IgD-negative memory B cell (primary cell): Measurements from ENCODE around the gene HECTD4. TPM values are rescaled to one million over a fixed set of nuclear protein-coding genes. Genes with fewer than 3 reads are reported as not detected.

Experiments used
- H3K27ac Mint-ChIP-seq, 3 donors: one replicate each; pipeline ENCODE4 v1.8.0; 2020 to 2022; ENCODE audit warnings: mild to moderate bottlenecking in 3 of 3, mixed read lengths in 3 of 3, moderate library complexity in 1 of 3
- H3K27me3 Mint-ChIP-seq: one replicate; pipeline ENCODE4 v1.8.0; 2021; ENCODE audit warnings: mixed read lengths
- H3K36me3 Mint-ChIP-seq: one replicate; pipeline ENCODE4 v1.8.0; 2020; ENCODE audit warnings: mild to moderate bottlenecking, mixed read lengths
- H3K4me1 Mint-ChIP-seq, 3 donors: one replicate each; pipeline ENCODE4 v1.8.0; 2020 to 2022; ENCODE audit warnings: mixed read lengths in 3 of 3, mild to moderate bottlenecking in 1 of 3
- H3K4me3 Mint-ChIP-seq, 4 donors: one replicate each; pipeline ENCODE4 v1.8.0; 2020 to 2022; ENCODE audit warnings: mild to moderate bottlenecking in 4 of 4, mixed read lengths in 4 of 4, moderate library complexity in 3 of 4
- H3K9me3 Mint-ChIP-seq, 3 donors: one replicate each; pipeline ENCODE4 v1.8.0; 2020 to 2021; ENCODE audit warnings: mixed read lengths in 3 of 3, mild to moderate bottlenecking in 1 of 3
- polyA plus RNA-seq: library from polyadenylated mRNA; unstranded; fragments of 300-500 nt; fragmentation: Illumina TruSeq; gene quantifications from one replicate; pipeline ENCODE4 v1.2.3, GENCODE V29; 2021

The HECTD4 gene
- polyA plus RNA-seq, 1 donor from 2014 or later: 6.8 TPM

DNA sequence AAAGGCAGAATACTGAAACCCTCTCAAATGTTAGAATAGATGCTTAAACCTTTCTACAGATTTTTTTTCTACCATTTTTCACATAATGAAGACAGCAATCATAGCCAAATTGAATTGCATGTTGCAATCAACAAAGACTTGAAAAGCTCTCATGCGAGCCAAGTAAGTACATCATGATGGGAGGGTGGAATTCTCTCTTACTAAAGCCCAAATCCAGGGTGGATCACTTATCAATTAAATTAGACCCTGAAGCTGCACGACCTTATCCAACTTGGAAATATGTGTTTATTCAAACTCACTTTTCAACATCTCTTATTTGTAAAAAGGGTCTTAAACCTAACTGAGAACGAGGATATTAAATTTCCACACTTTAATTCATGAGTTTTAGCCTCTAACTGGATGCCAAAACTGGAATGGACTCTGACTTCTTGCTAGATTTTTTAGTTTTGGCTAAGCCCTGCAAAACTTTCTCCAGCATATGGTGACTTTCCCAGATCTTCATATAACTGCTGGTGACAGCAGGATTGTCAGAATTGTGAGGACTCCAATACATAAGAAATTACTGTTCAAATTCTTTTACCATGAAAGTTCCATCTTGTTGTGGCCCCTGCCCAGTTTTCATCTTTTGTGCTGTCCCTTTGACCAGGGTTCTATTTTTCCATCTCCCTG is 53.6 kb downstream of the HECTD4 start:
- Mint-ChIP-seq H3K36me3 (no peaks in the 10 kb centered on the region), H3K4me1 (peaks cover 10 to 19% (median 10%) of the 10 kb centered on the region in 3 donors), H3K4me3 (no peak overlapping the region), H3K27me3 (no peaks in the 10 kb centered on the region), H3K9me3 (no peaks in the 10 kb centered on the region), H3K27ac (no peak overlapping the region)

- peaks cover 10 to 17% (median 15%) of the 10 kb centered on the region in 3 donors for H3K4me1 Mint-ChIP-seq
- H3K27ac Mint-ChIP-seq: no peak overlapping the region
- no peaks in the 10 kb centered on the region for H3K27me3 Mint-ChIP-seq
- H3K36me3 Mint-ChIP-seq: peaks cover 3% of the 10 kb centered on the region
- no peaks in the 10 kb centered on the region for H3K9me3 Mint-ChIP-seq
- H3K4me3 Mint-ChIP-seq: no peak overlapping the region
Measured at GRCh38 chr12:112327209-112327938, 54.9 kb downstream of the HECTD4 start.

DNA sequence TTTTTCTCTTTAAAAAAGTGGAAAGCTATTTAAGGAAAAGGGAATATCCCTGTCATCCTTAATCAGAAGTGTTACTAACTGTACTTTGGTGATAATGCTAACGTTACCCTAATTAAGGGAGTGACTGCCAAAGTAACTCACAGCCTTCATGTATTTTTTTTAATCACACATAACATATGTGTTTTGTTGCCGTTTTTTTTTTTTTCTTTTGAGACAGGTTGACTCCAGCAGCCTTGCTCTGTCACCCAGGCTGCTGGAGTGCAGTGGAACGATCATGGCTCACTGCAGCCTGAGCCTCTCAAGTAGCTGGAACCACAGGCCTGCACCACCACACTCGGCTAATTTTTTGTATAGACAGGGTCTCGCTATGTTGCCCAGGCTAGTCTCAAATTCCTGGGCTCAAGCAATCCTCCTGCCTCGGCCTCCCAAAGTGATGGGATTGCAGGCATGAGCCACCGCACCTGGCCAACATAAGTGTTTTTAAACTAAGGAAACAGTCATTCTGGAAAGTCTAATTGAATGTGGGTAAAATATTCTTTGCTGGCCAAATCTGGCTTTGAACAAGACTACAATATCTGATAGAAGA is 56.5 kb downstream of the HECTD4 start:
- Mint-ChIP-seq H3K36me3 (peaks cover 6% of the 10 kb centered on the region), H3K9me3 (no peaks in the 10 kb centered on the region), H3K27ac (no peak overlapping the region), H3K4me1 (peaks cover 14 to 31% (median 20%) of the 10 kb centered on the region in 3 donors), H3K4me3 (no peak overlapping the region), H3K27me3 (no peaks in the 10 kb centered on the region)

DNA sequence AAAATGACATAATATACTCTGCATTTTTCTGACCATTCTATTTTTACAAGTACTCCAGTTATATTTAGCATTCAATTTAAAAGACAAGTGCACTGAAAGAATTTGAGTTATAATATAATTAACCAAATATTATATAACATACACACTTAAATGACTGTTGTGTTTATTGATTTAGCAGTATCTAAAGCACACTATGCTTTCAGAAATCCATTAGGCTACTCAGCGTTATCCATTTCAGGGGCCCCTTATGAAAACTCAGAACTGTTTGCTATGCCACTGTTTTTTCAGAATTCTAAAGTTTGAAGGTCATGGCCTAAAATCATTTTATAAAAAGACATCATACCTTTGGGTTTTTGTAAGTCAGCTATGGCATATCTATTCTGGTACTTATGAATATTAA is 57.1 kb downstream of the HECTD4 start:
- H3K27ac Mint-ChIP-seq: no peak overlapping the region
- no peak overlapping the region for H3K4me3 Mint-ChIP-seq
- peaks cover 6% of the 10 kb centered on the region for H3K36me3 Mint-ChIP-seq
- H3K27me3 Mint-ChIP-seq: no peaks in the 10 kb centered on the region
- no peaks in the 10 kb centered on the region for H3K9me3 Mint-ChIP-seq
- H3K4me1 Mint-ChIP-seq: peaks cover 12 to 31% (median 20%) of the 10 kb centered on the region in 3 donors

DNA sequence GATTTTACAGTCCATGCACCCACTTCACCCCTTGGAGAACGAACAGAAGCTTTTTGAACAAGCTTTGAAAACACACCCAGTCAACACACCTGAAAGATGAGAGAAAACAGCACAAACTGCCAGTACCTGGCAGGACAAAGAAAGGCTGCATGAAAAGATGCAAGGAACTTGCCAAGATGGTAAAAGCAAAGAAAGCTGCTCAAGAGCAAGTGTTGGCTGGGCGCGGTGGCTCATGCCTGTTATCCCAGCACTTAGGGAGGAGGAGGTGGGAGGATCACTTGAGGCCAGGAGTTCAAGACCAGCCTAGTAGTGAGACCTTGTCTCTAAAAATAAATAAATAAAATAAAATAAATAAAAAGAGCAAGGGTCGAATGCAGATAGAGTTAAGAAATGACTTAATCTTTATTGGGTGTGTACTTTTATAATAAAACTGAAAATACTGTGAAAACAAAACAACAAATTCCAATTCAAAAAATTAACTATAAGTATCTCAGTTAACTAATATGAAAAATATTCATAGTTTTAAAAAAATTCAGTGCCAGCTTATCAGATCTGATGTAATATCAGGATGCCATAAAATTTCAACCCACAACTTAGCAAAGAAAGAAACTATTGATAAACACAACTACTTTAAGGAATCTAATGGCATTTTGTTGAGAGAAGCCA is 59.2 kb downstream of the HECTD4 start:
- Mint-ChIP-seq H3K4me3 (no peak overlapping the region), H3K36me3 (peaks cover 11% of the 10 kb centered on the region), H3K27me3 (no peaks in the 10 kb centered on the region), H3K27ac (peak overlapping the region in 1 of 3 donors; percentile 64), H3K4me1 (peaks cover 12 to 26% (median 18%) of the 10 kb centered on the region in 3 donors), H3K9me3 (no peaks in the 10 kb centered on the region)

- Mint-ChIP-seq H3K36me3 (peaks cover 11% of the 10 kb centered on the region), H3K4me3 (no peak overlapping the region), H3K27ac (peak overlapping the region in 1 of 3 donors; percentile 64), H3K27me3 (no peaks in the 10 kb centered on the region), H3K9me3 (no peaks in the 10 kb centered on the region), H3K4me1 (peaks cover 10 to 26% (median 18%) of the 10 kb centered on the region in 3 donors)
Measured at GRCh38 chr12:112322441-112322840, 59.8 kb downstream of the HECTD4 start.

- peak overlapping the region in 1 of 3 donors; percentile 64 for H3K27ac Mint-ChIP-seq
- no peak overlapping the region for H3K4me3 Mint-ChIP-seq
- H3K4me1 Mint-ChIP-seq: peaks cover 11 to 31% (median 21%) of the 10 kb centered on the region in 3 donors
- H3K9me3 Mint-ChIP-seq: no peaks in the 10 kb centered on the region
- peaks cover 11% of the 10 kb centered on the region for H3K36me3 Mint-ChIP-seq
- no peaks in the 10 kb centered on the region for H3K27me3 Mint-ChIP-seq
Measured at GRCh38 chr12:112321245-112321644, 61.0 kb downstream of the HECTD4 start.

GRCh38 chr12:112319395-112319794 is 62.8 kb downstream of the HECTD4 start:
- H3K36me3 Mint-ChIP-seq: peaks cover 11% of the 10 kb centered on the region
- H3K4me3 Mint-ChIP-seq: no peak overlapping the region
- H3K27me3 Mint-ChIP-seq: no peaks in the 10 kb centered on the region
- no peaks in the 10 kb centered on the region for H3K9me3 Mint-ChIP-seq
- peaks cover 11 to 28% (median 19%) of the 10 kb centered on the region in 3 donors for H3K4me1 Mint-ChIP-seq
- H3K27ac Mint-ChIP-seq: no peak overlapping the region

GRCh38 chr12:112317481-112317880 is 64.8 kb downstream of the HECTD4 start:
- H3K4me3 Mint-ChIP-seq: no peak overlapping the region
- H3K4me1 Mint-ChIP-seq: peaks cover 7 to 20% (median 13%) of the 10 kb centered on the region in 3 donors
- H3K27me3 Mint-ChIP-seq: no peaks in the 10 kb centered on the region
- H3K36me3 Mint-ChIP-seq: peaks cover 9% of the 10 kb centered on the region
- H3K27ac Mint-ChIP-seq: no peak overlapping the region
- no peaks in the 10 kb centered on the region for H3K9me3 Mint-ChIP-seq

- peaks cover 2 to 5% (median 5%) of the 10 kb centered on the region in 3 donors for H3K4me1 Mint-ChIP-seq
- H3K36me3 Mint-ChIP-seq: peaks cover 11% of the 10 kb centered on the region
- no peak overlapping the region for H3K4me3 Mint-ChIP-seq
- no peaks in the 10 kb centered on the region for H3K9me3 Mint-ChIP-seq
- no peaks in the 10 kb centered on the region for H3K27me3 Mint-ChIP-seq
- H3K27ac Mint-ChIP-seq: peak overlapping the region in 1 of 3 donors; percentile 18
Measured at GRCh38 chr12:112314981-112315380, 67.2 kb downstream of the HECTD4 start.

GRCh38 chr12:112309797-112310196 is 72.4 kb downstream of the HECTD4 start:
- Mint-ChIP-seq H3K4me3 (no peak overlapping the region), H3K36me3 (peaks cover 13% of the 10 kb centered on the region), H3K27me3 (no peaks in the 10 kb centered on the region), H3K27ac (no peak overlapping the region), H3K9me3 (no peaks in the 10 kb centered on the region), H3K4me1 (peaks cover 0 to 5% (median 4%) of the 10 kb centered on the region in 3 donors)

- Mint-ChIP-seq H3K36me3 (peaks cover 15% of the 10 kb centered on the region), H3K27ac (no peak overlapping the region), H3K9me3 (no peaks in the 10 kb centered on the region), H3K4me3 (no peak overlapping the region), H3K27me3 (no peaks in the 10 kb centered on the region), H3K4me1 (peaks cover 0 to 5% (median 4%) of the 10 kb centered on the region in 3 donors)
Measured at GRCh38 chr12:112308652-112309051, 73.6 kb downstream of the HECTD4 start.

DNA sequence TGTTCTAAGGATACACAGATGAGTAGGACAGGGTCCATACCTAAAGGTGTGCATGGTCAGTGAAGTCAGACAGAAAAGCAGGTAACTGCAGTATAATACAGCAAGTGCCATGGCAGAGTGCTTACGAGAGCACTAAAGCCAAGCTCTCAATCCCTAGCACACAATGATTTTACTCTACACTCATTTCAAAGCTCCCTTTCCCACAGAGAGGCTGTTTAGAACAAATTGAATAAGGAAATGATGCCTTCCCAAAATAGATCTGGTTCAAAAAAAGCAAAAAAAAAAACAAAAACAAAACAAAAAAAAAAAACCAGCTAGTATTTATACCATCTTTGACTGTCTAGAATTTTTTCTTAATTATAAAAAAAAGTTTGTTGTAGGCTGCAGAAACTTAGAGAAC is 74.1 kb downstream of the HECTD4 start:
- peaks cover 0 to 8% (median 7%) of the 10 kb centered on the region in 3 donors for H3K4me1 Mint-ChIP-seq
- no peaks in the 10 kb centered on the region for H3K9me3 Mint-ChIP-seq
- H3K36me3 Mint-ChIP-seq: peaks cover 18% of the 10 kb centered on the region
- H3K27me3 Mint-ChIP-seq: no peaks in the 10 kb centered on the region
- H3K4me3 Mint-ChIP-seq: no peak overlapping the region
- no peak overlapping the region for H3K27ac Mint-ChIP-seq

DNA sequence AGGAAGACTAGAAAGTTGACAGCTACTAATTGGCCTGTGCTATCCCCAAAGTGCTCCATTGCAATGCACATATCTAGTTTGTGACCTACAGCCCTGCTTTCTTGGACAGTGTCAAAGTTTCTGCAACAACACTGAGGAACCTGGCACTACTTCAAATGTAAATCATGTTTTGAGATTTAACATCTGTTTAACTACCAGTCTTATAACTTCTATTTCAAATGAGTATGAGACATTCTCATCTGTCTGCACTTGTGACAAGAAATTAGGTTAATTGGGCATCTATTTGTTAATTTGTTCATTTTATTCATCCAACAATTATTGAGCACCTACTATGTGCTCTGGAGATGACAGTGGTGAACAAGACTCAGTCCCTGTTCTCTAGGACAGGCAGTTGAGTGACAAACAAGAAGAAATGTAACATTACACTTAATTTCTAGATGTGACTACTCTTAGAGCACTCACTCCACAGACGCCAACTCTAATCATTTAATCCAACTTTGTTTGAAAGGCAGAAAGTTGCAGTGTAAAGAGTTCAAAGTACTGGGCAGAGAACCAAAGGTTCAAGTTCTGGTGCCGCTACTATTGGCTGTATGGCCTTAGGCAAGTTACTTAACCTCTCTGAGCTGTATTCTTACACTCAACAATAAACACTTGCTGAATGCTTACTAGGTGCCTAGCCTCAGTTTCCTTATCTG is 74.8 kb downstream of the HECTD4 start:
- Mint-ChIP-seq H3K36me3 (peaks cover 19% of the 10 kb centered on the region), H3K9me3 (no peaks in the 10 kb centered on the region), H3K4me3 (no peak overlapping the region), H3K27me3 (no peaks in the 10 kb centered on the region), H3K27ac (no peak overlapping the region), H3K4me1 (peaks cover 0 to 10% (median 8%) of the 10 kb centered on the region in 3 donors)
